ENCODE data around the gene TRPV4.

TRPV4 gene

DNA sequence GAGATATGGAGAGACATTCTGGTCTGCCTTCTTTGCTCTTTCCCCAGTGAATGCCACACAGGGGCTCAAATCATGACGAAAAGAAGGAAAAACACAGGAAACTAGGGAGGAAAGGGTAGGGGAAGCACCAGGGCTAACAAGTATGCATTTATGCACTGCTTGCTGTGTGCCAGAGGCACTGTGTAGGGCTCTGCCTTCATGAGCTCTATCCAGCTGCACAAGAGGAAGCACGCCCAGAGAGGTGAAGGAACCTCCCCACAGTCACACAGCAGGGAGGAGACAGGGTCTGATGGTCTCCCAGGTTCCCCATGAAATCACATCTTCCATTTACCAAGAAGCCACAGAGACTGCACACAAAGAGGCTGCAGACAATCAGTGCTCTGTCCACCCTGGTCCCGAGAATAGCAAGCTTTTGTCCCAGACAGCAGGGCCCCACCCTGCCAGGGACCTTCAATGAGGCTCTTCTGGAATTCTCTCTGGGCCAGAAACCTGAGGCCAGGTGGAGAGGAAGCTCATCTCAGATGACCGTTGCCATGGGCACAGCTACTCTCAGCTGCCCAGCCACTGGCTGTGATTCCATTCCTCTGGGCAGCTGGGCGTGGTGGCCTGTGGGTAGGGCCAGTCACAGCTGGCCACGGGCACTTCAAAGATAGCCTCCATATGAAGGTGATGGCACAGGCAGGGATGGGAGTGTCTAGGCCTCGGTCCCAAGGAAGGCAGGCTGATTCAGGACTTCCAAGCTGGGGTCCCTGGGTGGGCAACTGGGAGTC lies 7.3 kb upstream of the TRPV4 start:
- ChIA-PET CTCF (interaction anchor here (1.1 to 2.3 kb wide), 2 partner anchors 13 to 35 kb away, joined by 7 to 20 read pairs; no protein-coding TSS in a partner anchor), POLR2A (interaction anchor here (0.7 kb wide), 1 partner anchor 11 kb away, joined by 3 read pairs; no protein-coding TSS in a partner anchor)
- no peaks in the 10 kb centered on the region for H3K9me3 ChIP-seq (ENCODE audit: control insufficient read depth, insufficient read depth, low read depth, low read length)
- H3K36me3 ChIP-seq (ENCODE audit: control insufficient read depth in 2 of 2, insufficient read depth in 1 of 2, low read length in 2 of 2), result no peaks in the 10 kb centered on the region
- H3K4me1 ChIP-seq (ENCODE audit: control insufficient read depth, insufficient read depth, low read length), result no peaks in the 10 kb centered on the region
- TF ChIP-seq ZNF544 (tag by site-specific recombination; IDR thresholded peaks at IDR 0.05), result no peak
- TF ChIP-seq ZNF394 (tag by site-specific recombination; IDR thresholded peaks at IDR 0.05; ENCODE audit: borderline replicate concordance), result peak; percentile 81; the same call in 1 of the 2 replicates
- TF ChIP-seq ZFP41 (tag by site-specific recombination; IDR thresholded peaks at IDR 0.05; ENCODE audit: borderline replicate concordance), result no peak
- TF ChIP-seq ZNF768 (tag by site-specific recombination; IDR thresholded peaks at IDR 0.05), result peak; percentile 85
- no peak overlapping the region for H3K4me3 ChIP-seq (ENCODE audit: low read depth, low read length)
- H3K27ac ChIP-seq (ENCODE audit: extremely low read depth, low read depth, low read length), result no peak overlapping the region

DNA sequence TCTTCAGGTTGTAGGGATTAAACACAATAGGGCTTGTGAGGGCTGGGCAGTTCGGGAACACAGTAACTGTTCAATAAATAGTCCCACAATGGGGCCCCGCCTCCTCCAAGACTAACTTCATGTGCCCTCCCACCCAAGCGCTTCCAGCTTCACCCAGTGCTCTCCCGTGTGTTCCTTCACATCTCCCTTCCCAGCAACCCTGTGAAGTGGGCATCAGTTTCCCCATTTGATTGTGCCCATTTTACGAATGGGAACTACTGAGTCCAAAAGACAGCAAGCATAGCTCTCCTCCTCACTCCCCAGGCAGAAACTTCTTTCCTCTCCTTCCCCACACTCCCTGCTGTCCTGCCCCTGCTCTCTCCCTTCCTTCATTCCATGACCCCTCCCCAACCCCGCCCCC lies 6.2 kb upstream of the TRPV4 start:
- TF ChIP-seq ZNF664 (tag by site-specific recombination; IDR thresholded peaks at IDR 0.05), result peak; percentile 77
- no peak for TF ChIP-seq ZNF623 (tag by site-specific recombination; IDR thresholded peaks at IDR 0.05)
- POLR2A ChIA-PET, result interaction anchor here (0.7 kb wide), 1 partner anchor 10 kb away, joined by 3 read pairs; no protein-coding TSS in a partner anchor
- Histone ChIP-seq H3K27ac (ENCODE audit: extremely low read depth, low read depth, low read length) (no peak overlapping the region), H3K4me3 (ENCODE audit: low read depth, low read length) (no peak overlapping the region), H3K36me3 (ENCODE audit: control insufficient read depth in 2 of 2, insufficient read depth in 1 of 2, low read length in 2 of 2) (no peaks in the 10 kb centered on the region), H3K4me1 (ENCODE audit: control insufficient read depth, insufficient read depth, low read length) (no peaks in the 10 kb centered on the region), H3K9me3 (ENCODE audit: control insufficient read depth, insufficient read depth, low read depth, low read length) (no peaks in the 10 kb centered on the region)
- CTCF ChIA-PET, result interaction anchor here (2.3 kb wide), 1 partner anchor 34 kb away, joined by 20 read pairs; no protein-coding TSS in a partner anchor

DNA sequence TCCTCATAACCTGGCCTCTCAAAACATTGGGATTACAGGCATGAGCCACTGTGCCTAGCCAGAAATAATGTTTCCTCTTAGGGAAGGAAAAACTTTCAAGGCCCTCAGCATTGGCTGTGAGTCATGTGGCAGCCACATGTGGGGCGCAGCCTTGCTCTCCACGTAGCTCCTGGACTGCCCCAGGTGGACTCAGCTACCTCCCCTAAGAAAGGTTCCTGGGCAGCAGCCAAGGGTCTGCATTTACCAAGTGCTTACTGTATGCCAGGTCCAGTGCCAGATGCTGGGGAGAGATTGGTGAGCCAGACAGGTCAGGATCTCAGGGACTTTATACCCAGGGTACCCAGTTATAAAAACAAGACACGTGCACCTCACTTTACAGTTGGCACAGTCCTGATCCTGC lies 3.7 kb upstream of the TRPV4 start:
- TF ChIP-seq GLIS1 (tag by site-specific recombination; IDR thresholded peaks at IDR 0.05) (peak; percentile 35; the same call in 1 of the 2 replicates), ZNF10 (tag by site-specific recombination; IDR thresholded peaks at IDR 0.05) (no peak), ZNF514 (tag by site-specific recombination; IDR thresholded peaks at IDR 0.05) (no peak), BCL6B (tag by site-specific recombination; IDR thresholded peaks at IDR 0.05) (no peak), ZNF354C (tag by site-specific recombination; IDR thresholded peaks at IDR 0.05; ENCODE audit: borderline replicate concordance, low read depth) (no peak)
- Histone ChIP-seq H3K36me3 (ENCODE audit: control insufficient read depth in 2 of 2, insufficient read depth in 1 of 2, low read length in 2 of 2) (no peaks in the 10 kb centered on the region), H3K4me1 (ENCODE audit: control insufficient read depth, insufficient read depth, low read length) (no peaks in the 10 kb centered on the region), H3K4me3 (ENCODE audit: low read depth, low read length) (no peak overlapping the region), H3K9me3 (ENCODE audit: control insufficient read depth, insufficient read depth, low read depth, low read length) (no peaks in the 10 kb centered on the region), H3K27ac (ENCODE audit: extremely low read depth, low read depth, low read length) (no peak overlapping the region)
- ChIA-PET CTCF (interaction anchor here (0.6 to 3.0 kb wide), 5 partner anchors 8 to 195 kb away, joined by 3 to 17 read pairs (median 5); no protein-coding TSS in a partner anchor), POLR2A (interaction anchor here (0.5 kb wide), 1 partner anchor 287 kb away, joined by 3 read pairs; no protein-coding TSS in a partner anchor)

GRCh38 chr12:109835827-109836226 lies 2.6 kb upstream of the TRPV4 start:
- no peaks in the 10 kb centered on the region for H3K9me3 ChIP-seq (ENCODE audit: control insufficient read depth, insufficient read depth, low read depth, low read length)
- POLR2A ChIA-PET, result interaction anchor here (1.8 kb wide), 1 partner anchor 9 kb away, joined by 5 read pairs; no protein-coding TSS in a partner anchor
- CTCF ChIA-PET, result interaction anchor here (0.7 to 3.0 kb wide), 5 partner anchors 9 to 45 kb away, joined by 3 to 17 read pairs (median 3); partner anchors contain the start of gene GLTP
- no peaks in the 10 kb centered on the region for H3K4me1 ChIP-seq (ENCODE audit: control insufficient read depth, insufficient read depth, low read length)
- no peaks in the 10 kb centered on the region for H3K36me3 ChIP-seq (ENCODE audit: control insufficient read depth in 2 of 2, insufficient read depth in 1 of 2, low read length in 2 of 2)
- H3K27ac ChIP-seq (ENCODE audit: extremely low read depth, low read depth, low read length), result no peak overlapping the region
- no peak overlapping the region for H3K4me3 ChIP-seq (ENCODE audit: low read depth, low read length)
- TF ChIP-seq KLF10 (tag by site-specific recombination; IDR thresholded peaks at IDR 0.05), result no peak
- TF ChIP-seq, protein P1, sequence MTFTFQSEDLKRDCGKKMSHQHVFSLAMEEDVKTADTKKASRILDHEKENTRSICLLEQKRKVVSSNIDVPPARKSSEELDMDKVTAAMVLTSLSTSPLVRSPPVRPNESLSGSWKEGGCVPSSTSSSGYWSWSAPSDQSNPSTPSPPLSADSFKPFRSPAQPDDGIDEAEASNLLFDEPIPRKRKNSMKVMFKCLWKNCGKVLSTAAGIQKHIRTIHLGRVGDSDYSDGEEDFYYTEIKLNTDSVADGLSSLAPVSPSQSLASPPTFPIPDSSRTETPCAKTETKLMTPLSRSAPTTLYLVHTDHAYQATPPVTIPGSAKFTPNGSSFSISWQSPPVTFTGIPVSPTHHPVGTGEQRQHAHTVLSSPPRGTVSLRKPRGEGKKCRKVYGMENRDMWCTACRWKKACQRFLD (tag by site-specific recombination; IDR thresholded peaks at IDR 0.05), result no peak
- TF ChIP-seq ZBTB1 (tag by site-specific recombination; IDR thresholded peaks at IDR 0.05), result no peak
- TF ChIP-seq ZNF292 (tag by site-specific recombination; IDR thresholded peaks at IDR 0.05; ENCODE audit: borderline replicate concordance, low read depth), result no peak
- TF ChIP-seq, protein P2, sequence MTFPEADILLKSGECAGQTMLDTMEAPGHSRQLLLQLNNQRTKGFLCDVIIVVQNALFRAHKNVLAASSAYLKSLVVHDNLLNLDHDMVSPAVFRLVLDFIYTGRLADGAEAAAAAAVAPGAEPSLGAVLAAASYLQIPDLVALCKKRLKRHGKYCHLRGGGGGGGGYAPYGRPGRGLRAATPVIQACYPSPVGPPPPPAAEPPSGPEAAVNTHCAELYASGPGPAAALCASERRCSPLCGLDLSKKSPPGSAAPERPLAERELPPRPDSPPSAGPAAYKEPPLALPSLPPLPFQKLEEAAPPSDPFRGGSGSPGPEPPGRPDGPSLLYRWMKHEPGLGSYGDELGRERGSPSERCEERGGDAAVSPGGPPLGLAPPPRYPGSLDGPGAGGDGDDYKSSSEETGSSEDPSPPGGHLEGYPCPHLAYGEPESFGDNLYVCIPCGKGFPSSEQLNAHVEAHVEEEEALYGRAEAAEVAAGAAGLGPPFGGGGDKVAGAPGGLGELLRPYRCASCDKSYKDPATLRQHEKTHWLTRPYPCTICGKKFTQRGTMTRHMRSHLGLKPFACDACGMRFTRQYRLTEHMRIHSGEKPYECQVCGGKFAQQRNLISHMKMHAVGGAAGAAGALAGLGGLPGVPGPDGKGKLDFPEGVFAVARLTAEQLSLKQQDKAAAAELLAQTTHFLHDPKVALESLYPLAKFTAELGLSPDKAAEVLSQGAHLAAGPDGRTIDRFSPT (tag by site-specific recombination; IDR thresholded peaks at IDR 0.05), result no peak
- no peak for TF ChIP-seq ZNF521 (tag by site-specific recombination; IDR thresholded peaks at IDR 0.05)
- no peak for TF ChIP-seq ZNF239 (tag by site-specific recombination; IDR thresholded peaks at IDR 0.05)
- TF ChIP-seq RBAK (tag by site-specific recombination; IDR thresholded peaks at IDR 0.05), result no peak
- no peak for TF ChIP-seq ZXDB (tag by site-specific recombination; IDR thresholded peaks at IDR 0.05)
- no peak for TF ChIP-seq ZNF660 (tag by site-specific recombination; IDR thresholded peaks at IDR 0.05)
